Posterior cingulate gyrus (tissue), 11 donors: ENCODE measurements around the gene FAM107B.

Experiments
- DNase-seq, 10 donors: peaks; one replicate each; pipeline versions ENCODE4 v3.0.0 to v3.0.0-alpha.2; 2020 to 2021; ENCODE audit warnings: mixed read lengths in 3 of 10
- intact Hi-C: fragments of 100-400 bp; cut with DNase I; formaldehyde crosslinking; loops from one replicate; pipeline ENCODE4 v1.15.1; 2023

The FAM107B gene

DNA sequence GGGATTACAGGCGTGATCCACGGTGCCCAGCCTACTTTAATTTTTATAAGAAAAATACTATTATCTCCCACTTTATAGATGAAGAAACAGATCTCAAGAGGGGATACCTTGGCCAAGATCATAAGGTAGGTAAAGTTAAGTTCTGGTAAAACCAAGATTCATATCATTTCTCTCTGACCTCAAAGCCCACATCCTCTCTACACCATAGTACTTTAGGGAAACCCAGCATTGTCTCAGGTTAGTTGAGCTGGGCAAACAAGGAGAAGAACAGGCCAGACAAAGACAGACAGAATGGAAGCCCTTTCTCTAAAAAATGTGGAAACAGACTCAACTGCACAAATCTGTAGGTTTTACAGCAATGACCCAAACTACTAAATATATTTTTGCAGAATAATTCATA is 246.2 kb downstream of the FAM107B start:
- DNase-seq, result no peak
- intact Hi-C loops, result no loop called here

DNA sequence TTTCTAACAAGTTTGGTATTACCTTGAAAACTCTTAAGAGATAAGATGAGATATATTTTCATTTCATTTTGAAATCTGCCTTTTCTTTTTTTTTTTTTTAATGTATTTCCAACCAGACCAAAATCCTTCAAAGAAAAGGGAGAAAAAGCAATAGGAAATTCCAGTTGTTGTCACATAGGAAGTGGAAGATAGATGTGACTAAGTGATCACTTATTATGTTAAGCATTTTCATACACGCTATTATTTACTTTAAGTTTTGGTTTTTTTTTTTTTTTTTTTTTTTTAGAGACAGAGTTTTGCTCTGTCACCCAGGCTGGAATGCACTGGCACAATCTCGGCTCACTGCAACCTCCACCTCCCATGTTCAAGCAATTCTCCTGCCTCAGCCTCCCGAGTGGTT is 246.8 kb downstream of the FAM107B start:
- intact Hi-C loops, result no loop called here
- DNase-seq, result no peak

GRCh38 chr10:14527134-14527844 is 247.4 kb downstream of the FAM107B start:
- intact Hi-C loops, result no loop called here
- DNase-seq, result no peak

GRCh38 chr10:14526326-14526725 is 248.4 kb downstream of the FAM107B start:
- no peak for DNase-seq
- intact Hi-C loops, result no loop called here

GRCh38 chr10:14524691-14525324 is 249.9 kb downstream of the FAM107B start:
- intact Hi-C loops, result no loop called here
- no peak for DNase-seq

- DNase-seq, result no peak
- intact Hi-C loops, result no loop called here
Observed at GRCh38 chr10:14523286-14523685, 251.4 kb downstream of the FAM107B start.

DNA sequence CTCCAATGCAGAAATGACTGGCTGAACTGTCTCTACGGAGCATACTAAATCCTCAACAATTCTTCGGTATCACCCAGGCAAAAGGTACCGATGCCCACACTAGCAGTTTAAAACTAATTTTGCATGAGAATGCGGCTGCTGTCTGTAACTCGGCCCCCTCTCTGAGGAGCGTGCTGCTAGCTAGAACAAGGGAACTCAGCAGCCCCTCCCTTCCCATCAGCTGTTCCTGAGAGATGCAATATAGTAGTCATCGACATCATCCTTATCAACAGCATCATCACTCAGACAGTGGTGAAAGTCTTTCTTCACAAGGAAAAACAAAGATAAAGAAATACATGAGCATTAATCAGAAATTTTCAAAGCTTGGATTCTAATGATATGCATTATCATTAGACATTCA is 254.9 kb downstream of the FAM107B start:
- intact Hi-C loops, result no loop called here
- DNase-seq, result no peak

DNA sequence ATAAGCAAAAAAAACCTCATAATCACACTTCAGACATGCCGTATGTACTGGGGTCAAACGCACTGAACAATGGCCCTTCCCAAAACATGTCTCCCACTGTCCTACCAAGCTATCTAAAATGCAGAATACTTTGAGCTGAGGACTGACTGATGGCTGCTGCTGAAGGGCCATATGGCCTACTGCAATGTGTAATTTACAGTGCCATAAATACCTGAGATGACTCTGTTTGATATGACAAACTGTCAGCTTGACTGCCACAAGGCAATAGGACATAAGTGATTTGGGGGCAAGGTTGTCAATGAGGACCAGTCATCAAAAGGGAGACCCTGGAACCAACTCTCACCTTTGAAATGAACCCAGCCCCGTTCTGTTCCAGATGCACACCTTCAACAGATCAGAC is 256.5 kb downstream of the FAM107B start:
- intact Hi-C loops, result no loop called here
- no peak for DNase-seq

DNA sequence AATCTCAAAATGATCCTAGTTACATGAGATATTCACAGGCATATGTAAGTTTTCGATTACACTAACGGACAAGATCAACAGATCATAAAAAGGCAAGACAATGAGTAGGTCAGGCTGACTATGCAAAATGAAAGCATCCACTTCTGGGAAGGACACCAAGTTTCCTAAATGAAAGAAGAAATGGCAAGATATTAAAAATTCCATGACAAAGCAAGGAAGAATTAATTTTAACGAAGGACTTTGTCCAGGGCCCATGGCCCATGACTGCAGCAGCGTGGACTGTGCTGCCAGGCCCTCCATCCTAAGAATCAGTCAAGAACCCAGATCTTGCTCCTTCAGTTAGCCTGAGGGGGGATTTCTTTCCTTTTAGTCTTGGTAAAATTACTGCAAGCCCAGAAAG is 261.6 kb downstream of the FAM107B start:
- DNase-seq, result no peak
- intact Hi-C loops, result no loop called here

GRCh38 chr10:14510346-14510745 is 264.4 kb downstream of the FAM107B start:
- intact Hi-C loops, result no loop called here
- DNase-seq, result no peak

DNA sequence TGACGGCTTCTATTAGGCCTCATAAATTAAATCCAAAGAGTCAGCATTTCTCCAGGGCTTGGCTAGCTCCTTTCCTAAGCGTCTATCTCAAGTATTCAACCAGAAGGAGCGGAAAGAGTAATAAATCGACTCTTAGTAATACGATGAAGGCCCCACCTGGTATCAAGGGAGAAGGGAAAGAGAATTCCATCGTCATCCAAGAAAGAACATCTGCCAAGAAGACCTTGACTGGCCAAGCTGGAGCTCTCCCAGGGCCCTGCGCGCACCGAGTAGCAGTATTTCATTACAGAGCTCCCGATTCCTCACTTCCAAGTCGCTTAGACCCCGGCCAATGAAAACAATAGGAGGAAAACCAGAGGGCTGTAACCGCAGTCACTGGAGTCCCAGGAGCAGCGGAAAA is 266.0 kb downstream of the FAM107B start:
- no peak for DNase-seq
- intact Hi-C loops, result no loop called here

DNA sequence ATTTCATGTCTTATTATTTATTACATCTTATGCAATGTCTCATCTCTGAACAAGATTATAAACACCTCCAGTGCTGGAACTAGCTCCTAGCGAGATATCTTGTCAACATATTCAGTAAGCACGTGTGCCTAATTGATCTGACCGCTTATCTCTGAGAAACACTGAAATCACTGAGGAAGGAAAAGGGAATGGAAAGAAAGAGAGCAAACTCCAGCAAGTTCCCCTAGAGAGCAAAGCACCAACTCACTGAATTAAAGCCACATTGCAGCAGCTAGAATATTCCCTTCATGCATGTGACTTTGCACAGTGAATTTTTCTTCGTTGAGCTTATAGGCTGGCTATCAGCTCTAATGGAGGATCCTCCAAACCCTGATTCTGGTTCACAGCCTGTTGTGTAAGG is 266.9 kb downstream of the FAM107B start:
- intact Hi-C loops, result no loop called here
- no peak for DNase-seq

DNA sequence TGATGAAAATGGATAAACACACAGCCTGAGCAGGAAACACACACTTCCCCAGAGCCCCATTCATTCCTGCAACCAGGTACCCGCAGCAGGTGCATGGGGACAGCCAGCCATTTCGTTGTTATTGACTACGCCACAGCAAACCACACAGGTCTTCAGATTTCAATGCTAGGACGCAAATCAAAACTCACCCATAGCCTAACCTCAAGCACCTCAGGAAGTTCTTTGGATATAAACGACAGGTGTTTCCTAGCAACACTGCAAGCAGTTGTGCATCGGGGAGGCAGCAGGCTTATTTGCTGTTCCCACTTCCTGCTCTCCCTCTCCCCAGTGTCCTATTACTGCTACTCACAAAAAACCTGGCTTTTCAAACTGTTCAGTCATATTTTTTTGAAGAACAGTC is 267.5 kb downstream of the FAM107B start:
- intact Hi-C loops, result no loop called here
- DNase-seq, result no peak

- intact Hi-C loops, result no loop called here
- no peak for DNase-seq
Observed at GRCh38 chr10:14502431-14502830, 272.3 kb downstream of the FAM107B start.

DNA sequence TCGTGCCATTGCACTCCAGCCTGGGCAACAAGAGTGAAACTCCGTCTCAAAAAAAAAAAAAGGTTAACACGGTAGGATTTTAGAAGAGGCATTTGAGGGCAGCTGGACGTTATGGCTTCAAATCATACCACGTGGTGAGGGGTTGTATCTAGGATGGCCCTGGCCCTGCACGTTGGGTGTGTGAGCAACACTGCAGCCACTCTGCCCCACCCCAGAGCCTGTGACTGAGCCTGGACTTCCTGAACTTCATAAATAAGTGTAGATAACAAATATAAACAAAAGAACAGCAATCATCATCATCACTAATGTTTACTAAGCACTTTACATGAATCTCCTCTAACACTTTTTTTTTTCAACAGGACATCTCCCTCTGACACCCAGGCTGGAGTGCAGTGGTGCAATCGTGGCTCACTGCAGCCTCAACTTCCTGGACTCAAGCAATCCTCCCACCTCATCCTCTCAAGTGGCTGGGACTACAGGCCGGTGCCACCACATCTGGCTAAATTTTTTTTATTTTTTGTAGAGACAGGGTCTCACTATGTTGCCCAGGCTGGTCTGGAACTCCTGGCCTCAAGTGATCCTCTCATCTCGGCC is 274.4 kb downstream of the FAM107B start:
- DNase-seq, result no peak
- intact Hi-C loops, result no loop called here

DNA sequence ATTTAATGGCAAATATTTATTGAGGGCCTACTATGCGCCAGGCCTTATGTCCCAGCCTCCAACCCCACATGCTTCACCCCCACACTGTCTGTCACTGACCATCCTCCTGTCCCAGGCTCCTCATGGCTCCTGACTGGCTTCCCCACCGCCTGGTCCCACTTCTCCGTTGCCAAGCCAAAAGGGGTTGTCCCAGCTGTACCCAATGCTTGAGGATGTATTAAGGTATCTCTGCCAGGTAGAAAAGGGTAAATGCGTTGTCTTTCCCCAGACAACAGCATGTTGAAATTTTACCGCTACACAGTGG is 275.1 kb downstream of the FAM107B start:
- DNase-seq, result no peak
- intact Hi-C loops, result loop anchor here (1.0 to 5.0 kb wide), 3 partner anchors 43 to 338 kb away; partner anchors contain the start of genes CDNF, HSPA14 and MSANTD7

DNA sequence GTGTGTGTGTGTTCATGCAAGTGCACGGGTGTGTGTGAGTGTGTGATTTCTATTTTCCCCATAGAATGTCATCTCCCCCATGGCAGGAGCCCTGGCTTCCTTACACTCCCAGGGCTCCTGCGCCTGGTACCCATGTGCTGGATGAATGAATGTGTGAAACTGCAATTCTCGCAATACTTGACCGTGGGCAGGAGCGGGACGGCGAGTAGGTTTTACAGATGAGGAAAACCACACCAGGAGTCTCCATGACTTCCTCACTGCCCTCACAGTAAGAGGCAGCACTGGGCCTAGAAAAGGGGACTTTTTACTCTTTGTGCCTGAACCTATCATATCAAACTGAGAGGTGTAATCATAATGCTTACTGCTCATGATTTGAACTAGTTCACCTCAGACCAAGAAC is 276.4 kb downstream of the FAM107B start:
- intact Hi-C loops, result loop anchor here (5.0 kb wide), 2 partner anchors 44 to 339 kb away; partner anchors contain the start of genes CDNF, HSPA14 and MSANTD7
- no peak for DNase-seq

DNA sequence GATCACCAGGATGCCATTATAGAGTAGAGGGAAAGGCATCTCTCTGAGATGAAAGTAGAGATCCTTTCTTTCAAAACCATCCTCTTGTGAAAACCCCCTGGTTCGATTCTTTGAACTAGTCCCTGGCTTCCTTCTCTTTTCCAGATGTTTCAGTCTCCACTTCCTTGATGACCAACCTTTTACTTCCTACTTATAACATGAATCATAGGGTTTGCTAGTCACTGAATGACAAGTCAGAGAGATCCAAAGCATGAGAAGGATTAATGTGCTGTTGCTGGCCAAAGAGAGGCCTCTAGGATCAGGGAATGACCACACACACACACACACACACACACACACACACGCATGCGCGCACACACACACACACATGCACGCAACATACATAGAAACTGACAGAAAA is 282.9 kb downstream of the FAM107B start:
- intact Hi-C loops, result no loop called here
- DNase-seq, result no peak

- intact Hi-C loops, result no loop called here
- DNase-seq, result no peak
Observed at GRCh38 chr10:14489522-14490177, 285.0 kb downstream of the FAM107B start.

DNA sequence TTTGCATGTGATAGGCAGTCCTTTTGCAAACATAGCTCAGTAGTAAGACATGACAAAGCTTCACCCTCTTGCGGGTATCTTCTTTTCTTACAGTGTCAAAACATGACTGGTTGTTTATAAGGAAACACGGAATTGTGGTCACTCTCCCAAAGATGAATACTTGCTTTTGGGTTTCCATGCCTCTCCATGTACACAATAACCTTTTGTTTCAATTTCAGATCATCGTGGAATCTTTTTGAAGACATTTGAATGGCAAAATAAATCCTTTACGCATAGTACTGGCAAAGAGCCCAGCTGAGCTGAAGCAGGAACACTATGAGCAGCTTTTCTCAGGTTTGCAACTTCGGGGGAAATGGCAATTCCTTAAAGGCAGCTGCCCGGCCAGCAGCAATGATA is 287.2 kb downstream of the FAM107B start:
- no peak for DNase-seq
- intact Hi-C loops, result no loop called here

- intact Hi-C loops, result no loop called here
- no peak for DNase-seq
Observed at GRCh38 chr10:14486777-14487487, 287.8 kb downstream of the FAM107B start.
